ENCODE data around the gene NOX4. TPM values are rescaled to one million over a fixed set of nuclear protein-coding genes. Genes with fewer than 3 reads are reported as not detected.
"Not testable (repeated sequence)": the region's sequence is repeated elsewhere in the genome, so short reads cannot be mapped to it uniquely, and the experiment has no call there.

Gene NOX4
- total and polyA plus RNA-seq, 7 donors = 0.46 to 4.2 (median 1.8) TPM

DNA sequence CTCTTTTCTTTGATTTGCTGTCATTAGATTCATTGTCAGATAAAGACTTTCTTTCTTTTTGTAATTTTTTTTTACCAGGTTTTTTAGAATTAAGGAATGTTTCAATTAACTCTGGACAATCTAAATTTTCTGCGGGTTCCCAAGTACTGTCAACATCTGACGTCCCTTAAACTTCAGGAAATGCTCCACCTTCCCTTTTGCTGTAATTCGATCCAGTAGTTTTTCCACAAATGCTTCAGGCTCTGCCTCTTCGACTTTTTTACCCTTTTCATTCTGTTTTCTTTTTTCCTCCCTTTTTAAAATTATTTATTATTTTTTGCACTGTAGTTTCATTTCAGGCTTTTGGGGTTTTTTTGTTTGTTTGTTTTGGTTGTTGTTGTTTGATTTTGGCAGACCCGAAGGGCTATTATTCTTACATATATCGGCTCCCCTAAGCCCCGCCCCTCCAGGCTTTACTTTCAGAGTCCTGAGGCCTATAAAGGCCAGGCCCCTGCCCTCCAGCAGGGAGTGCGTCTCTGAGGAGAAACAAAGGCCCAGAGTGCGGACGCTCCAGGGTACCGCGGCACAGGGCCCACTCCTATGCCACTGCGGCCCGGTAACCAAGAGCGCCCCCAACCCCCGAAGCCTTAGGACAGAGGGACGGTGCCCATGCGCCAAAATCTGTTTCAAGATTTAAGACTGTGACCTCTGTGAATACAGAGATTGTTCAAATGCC is 197.1 kb downstream of the NOX4 start:
- Histone ChIP-seq H3K4me3 (no peak overlapping the region), H3K9me3 (no peaks in the 10 kb centered on the region), H3K36me3 (ENCODE audit: insufficient read depth in 1 of 2, low read depth in 1 of 2) (no peaks in the 10 kb centered on the region), H3K27ac (no peak overlapping the region), H3K27me3 (ENCODE audit: insufficient read depth in 3 of 3, low read length in 2 of 3) (no peaks in the 10 kb centered on the region), H3K4me1 (no peaks in the 10 kb centered on the region)
- ATAC-seq = no peak
- TF ChIP-seq, protein P1, sequence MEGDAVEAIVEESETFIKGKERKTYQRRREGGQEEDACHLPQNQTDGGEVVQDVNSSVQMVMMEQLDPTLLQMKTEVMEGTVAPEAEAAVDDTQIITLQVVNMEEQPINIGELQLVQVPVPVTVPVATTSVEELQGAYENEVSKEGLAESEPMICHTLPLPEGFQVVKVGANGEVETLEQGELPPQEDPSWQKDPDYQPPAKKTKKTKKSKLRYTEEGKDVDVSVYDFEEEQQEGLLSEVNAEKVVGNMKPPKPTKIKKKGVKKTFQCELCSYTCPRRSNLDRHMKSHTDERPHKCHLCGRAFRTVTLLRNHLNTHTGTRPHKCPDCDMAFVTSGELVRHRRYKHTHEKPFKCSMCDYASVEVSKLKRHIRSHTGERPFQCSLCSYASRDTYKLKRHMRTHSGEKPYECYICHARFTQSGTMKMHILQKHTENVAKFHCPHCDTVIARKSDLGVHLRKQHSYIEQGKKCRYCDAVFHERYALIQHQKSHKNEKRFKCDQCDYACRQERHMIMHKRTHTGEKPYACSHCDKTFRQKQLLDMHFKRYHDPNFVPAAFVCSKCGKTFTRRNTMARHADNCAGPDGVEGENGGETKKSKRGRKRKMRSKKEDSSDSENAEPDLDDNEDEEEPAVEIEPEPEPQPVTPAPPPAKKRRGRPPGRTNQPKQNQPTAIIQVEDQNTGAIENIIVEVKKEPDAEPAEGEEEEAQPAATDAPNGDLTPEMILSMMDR (IDR thresholded peaks at IDR 0.05) = no peak
- 14 to 20% (median 16%) methylated on average over 18 of the region's 18 CpGs for WGBS, 3 donors
- peak in 1 of 2 donors; percentile 41 for DNase-seq
- intact Hi-C loops (cut with DNase I) = no loop called here

DNA sequence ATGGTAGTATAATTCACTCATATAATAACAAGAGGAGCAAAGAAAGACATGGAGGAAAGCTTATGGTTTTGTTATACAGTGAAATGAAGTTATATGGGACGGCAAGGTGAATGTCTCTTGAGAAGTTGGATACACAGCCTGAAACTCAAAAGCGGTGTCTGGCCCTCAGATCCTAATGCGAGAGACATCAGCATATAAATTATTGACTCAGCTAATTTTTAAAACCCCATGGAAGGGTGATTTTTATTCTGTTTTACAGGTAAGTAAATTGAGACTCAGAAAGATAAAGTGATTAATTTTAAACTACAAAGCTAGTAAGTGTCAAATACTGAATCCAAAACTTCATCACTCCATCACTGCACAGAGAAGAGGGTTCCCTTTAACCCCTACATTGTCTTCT is 203.2 kb downstream of the NOX4 start:
- H3K4me3 ChIP-seq; DNase-seq; H3K36me3 ChIP-seq (ENCODE audit: insufficient read depth in 1 of 2, low read depth in 1 of 2); H3K27ac ChIP-seq; H3K27me3 ChIP-seq (ENCODE audit: insufficient read depth in 3 of 3, low read length in 2 of 3); H3K9me3 ChIP-seq; ATAC-seq; H3K4me1 ChIP-seq; intact Hi-C loops (cut with DNase I): not testable (repeated sequence)
- 86 to 94% (median 88%) methylated on average over 3 of the region's 3 CpGs for WGBS, 3 donors

DNA sequence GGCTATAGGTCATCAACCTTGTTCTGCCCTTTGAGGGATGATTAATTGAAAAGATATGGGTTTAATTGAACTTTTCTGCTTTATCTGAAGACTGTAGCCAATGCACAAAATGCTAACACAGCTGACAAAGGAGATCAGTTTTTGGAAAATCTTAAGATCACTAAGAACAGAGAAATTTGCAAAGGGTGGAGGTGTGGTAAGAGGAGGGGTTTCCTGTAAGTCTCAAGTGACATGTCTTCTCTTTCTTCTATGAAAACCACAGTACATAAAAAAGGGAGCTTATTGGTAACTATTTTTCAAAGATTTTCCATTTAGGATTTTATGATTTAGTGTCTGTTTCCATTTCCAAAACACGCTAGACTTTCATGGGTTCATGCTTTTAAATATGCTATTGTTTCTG is 204.6 kb downstream of the NOX4 start:
- H3K4me1 ChIP-seq; H3K9me3 ChIP-seq; intact Hi-C loops (cut with DNase I); H3K27ac ChIP-seq; H3K4me3 ChIP-seq; ATAC-seq; H3K36me3 ChIP-seq (ENCODE audit: insufficient read depth in 1 of 2, low read depth in 1 of 2); H3K27me3 ChIP-seq (ENCODE audit: insufficient read depth in 3 of 3, low read length in 2 of 3); DNase-seq: not testable (repeated sequence)
- WGBS, 3 donors = 73 to 87% (median 84%) methylated on average over 1 of the region's 1 CpG

DNA sequence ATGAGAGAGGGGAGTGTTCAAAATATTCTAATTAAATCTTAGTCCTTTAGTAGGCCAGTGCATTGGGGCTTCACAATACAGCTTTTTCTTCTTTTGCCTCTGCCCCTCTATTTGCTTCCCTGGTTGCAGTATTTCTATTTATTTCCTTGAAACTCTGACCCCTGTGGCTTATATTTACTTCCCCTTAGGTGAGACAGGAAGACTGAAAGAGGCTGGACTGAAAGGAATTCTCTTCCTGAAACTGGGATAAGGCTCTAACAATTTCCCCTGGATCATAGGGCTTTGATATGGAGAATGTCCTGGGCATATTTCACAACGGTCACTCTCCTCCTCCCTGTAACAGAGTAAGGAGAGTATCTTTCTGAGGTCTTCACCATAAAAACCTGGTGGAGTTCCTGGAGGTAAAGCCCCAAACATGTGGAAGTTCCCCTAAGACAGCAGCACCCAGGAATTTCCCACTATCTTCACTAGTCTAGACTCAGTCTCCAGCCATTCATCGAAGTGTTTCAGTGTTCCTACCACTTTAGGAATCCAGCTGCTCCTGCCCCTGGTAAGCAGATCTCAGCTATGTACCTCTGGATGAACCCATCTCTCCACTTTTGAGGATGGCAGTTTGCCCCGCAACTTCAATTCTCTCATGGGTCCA is 210.0 kb downstream of the NOX4 start:
- intact Hi-C loops (cut with DNase I) = not testable (repeated sequence)

DNA sequence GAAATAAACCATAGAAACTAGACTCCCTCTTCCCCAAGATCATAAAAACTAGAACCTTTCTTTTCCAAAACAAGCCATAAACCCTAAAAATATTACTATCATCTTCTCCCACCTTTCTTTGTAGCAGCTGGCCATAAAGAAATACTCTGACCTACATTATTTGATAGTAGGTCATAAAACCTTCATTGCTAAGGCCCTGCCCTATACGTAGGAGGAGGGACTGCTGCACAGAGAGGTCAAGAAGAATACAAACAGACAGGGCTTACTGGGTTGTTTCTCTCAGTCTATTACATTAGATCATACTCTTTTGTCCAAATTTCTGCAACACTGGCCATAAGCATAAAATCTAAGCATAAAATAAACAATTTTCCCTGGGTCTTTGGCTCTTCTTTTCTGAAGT is 212.0 kb downstream of the NOX4 start:
- H3K36me3 ChIP-seq (ENCODE audit: insufficient read depth in 1 of 2, low read depth in 1 of 2) = no peaks in the 10 kb centered on the region
- 48 to 63% (median 59%) methylated on average over 1 of the region's 1 CpG for WGBS, 3 donors
- H3K27me3 ChIP-seq (ENCODE audit: insufficient read depth in 3 of 3, low read length in 2 of 3) = no peaks in the 10 kb centered on the region
- ATAC-seq (no peak), DNase-seq (no peak)
- H3K4me1 ChIP-seq = no peaks in the 10 kb centered on the region
- H3K9me3 ChIP-seq = no peaks in the 10 kb centered on the region
- H3K4me3 ChIP-seq = no peak overlapping the region
- TF ChIP-seq, protein P1 (IDR thresholded peaks at IDR 0.05) = no peak
- intact Hi-C loops (cut with DNase I) = no loop called here
- no peak overlapping the region for H3K27ac ChIP-seq

More for the DNA sequence above, 210.0 kb downstream of the NOX4 start:
- H3K4me1 ChIP-seq; H3K27me3 ChIP-seq (ENCODE audit: insufficient read depth in 3 of 3, low read length in 2 of 3); DNase-seq; H3K4me3 ChIP-seq; H3K36me3 ChIP-seq (ENCODE audit: insufficient read depth in 1 of 2, low read depth in 1 of 2); ATAC-seq; H3K9me3 ChIP-seq; H3K27ac ChIP-seq: not testable (repeated sequence)
- 62 to 69% (median 64%) methylated on average over 3 of the region's 3 CpGs for WGBS, 3 donors

DNA sequence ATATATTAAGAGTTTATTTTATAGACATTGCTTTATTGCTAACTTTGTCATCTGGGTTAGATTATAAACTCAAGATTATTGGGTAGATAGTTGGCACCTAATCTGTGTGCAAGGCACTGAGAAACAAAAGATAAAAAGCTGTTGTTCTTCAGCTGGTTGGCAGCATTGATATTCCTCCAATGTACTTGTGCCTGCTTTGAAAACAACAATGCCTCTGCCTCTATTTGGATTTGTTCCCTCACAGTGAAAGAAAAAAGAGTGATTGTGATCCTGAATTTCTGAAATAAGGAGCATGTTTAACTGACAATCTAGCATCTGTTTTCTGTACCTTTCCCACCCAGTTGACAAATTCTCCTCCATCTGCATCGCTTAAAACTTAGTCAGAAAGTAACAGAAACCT is 215.2 kb downstream of the NOX4 start:
- DNase-seq = no peak
- 67 to 90% (median 72%) methylated on average over 1 of the region's 1 CpG for WGBS, 3 donors
- ATAC-seq = no peak
- H3K36me3 ChIP-seq (ENCODE audit: insufficient read depth in 1 of 2, low read depth in 1 of 2) = no peaks in the 10 kb centered on the region
- intact Hi-C loops (cut with DNase I) = no loop called here
- no peaks in the 10 kb centered on the region for H3K9me3 ChIP-seq
- no peaks in the 10 kb centered on the region for H3K27me3 ChIP-seq (ENCODE audit: insufficient read depth in 3 of 3, low read length in 2 of 3)
- H3K27ac ChIP-seq = no peak overlapping the region
- H3K4me1 ChIP-seq = no peaks in the 10 kb centered on the region
- no peak overlapping the region for H3K4me3 ChIP-seq
- TF ChIP-seq, protein P1 (IDR thresholded peaks at IDR 0.05) = no peak

Other genes starting within 250 kb of the NOX4 start
- gene TRIM77, start 218.9 kb upstream of the NOX4 start, total RNA-seq = not detected
- not detected for gene TRIM77, start 218.9 kb upstream of the NOX4 start, polyA plus RNA-seq